OCI-LY3 (cell line): Measurements from ENCODE around the gene OR2T27.
"Not testable (repeated sequence)": the region's sequence is repeated elsewhere in the genome, so short reads cannot be mapped to it uniquely, and the experiment has no call there.

Experiments used
- EZH2phosphoT487 ChIP-seq: fragments of 200-600 bp; shearing (Covaris generic); IDR thresholded peaks from 2 replicates; pipeline ENCODE4 v1.6.1; 2018; ENCODE audit warnings: antibody characterized with exemption, mixed run types, low read depth
- TF ChIP-seq, protein P1 (sequence below): fragments of 200-600, 300-600 bp; sonication (generic); IDR thresholded peaks from 2 replicates; pipeline ENCODE4 v1.5.1; 2014; ENCODE audit warnings: antibody characterized with exemption, low read length, low read depth

- TF ChIP-seq, protein P1, sequence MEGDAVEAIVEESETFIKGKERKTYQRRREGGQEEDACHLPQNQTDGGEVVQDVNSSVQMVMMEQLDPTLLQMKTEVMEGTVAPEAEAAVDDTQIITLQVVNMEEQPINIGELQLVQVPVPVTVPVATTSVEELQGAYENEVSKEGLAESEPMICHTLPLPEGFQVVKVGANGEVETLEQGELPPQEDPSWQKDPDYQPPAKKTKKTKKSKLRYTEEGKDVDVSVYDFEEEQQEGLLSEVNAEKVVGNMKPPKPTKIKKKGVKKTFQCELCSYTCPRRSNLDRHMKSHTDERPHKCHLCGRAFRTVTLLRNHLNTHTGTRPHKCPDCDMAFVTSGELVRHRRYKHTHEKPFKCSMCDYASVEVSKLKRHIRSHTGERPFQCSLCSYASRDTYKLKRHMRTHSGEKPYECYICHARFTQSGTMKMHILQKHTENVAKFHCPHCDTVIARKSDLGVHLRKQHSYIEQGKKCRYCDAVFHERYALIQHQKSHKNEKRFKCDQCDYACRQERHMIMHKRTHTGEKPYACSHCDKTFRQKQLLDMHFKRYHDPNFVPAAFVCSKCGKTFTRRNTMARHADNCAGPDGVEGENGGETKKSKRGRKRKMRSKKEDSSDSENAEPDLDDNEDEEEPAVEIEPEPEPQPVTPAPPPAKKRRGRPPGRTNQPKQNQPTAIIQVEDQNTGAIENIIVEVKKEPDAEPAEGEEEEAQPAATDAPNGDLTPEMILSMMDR = not testable (repeated sequence)
- TF ChIP-seq EZH2phosphoT487 = not testable (repeated sequence)
These were observed 14.4 kb downstream of the OR2T27 start for GRCh38 chr1:248640906-248641305.
